H9 (cell line): Measurements from ENCODE around the gene SCAP. TPM values are rescaled to one million over a fixed set of nuclear protein-coding genes. Genes with fewer than 3 reads are reported as not detected.

ENCODE experiments used
- DNase-seq: peaks from one replicate; pipeline ENCODE4 v3.0.0-alpha.2; 2017
- H2AFZ ChIP-seq: one replicate; pipeline ENCODE4 v1.6.1; 2013; ENCODE audit warnings: mild to moderate bottlenecking, low read length, control low read depth, moderate library complexity
- H2AK5ac ChIP-seq: 2 replicates; pipeline ENCODE4 v1.6.1; 2013; ENCODE audit warnings: low read length, control low read depth, mixed read lengths; ENCODE audit not compliant: insufficient read length
- H2BK120ac ChIP-seq: one replicate; pipeline ENCODE4 v1.6.1; 2013; ENCODE audit warnings: low read depth, mild to moderate bottlenecking, low read length, control low read depth, inconsistent platforms; ENCODE audit not compliant: poor library complexity, severe bottlenecking
- H2BK12ac ChIP-seq: 2 replicates; pipeline ENCODE4 v1.6.1; 2013; ENCODE audit warnings: low read length, control low read depth, mixed read lengths, low read depth; ENCODE audit not compliant: insufficient read length
- H2BK15ac ChIP-seq: 2 replicates; pipeline ENCODE4 v1.6.1; 2013; ENCODE audit warnings: low read depth, low read length, control low read depth
- H2BK20ac ChIP-seq: one replicate; pipeline ENCODE4 v1.6.1; 2013; ENCODE audit warnings: low read depth, mild to moderate bottlenecking, low read length, control low read depth, inconsistent platforms; ENCODE audit not compliant: poor library complexity, severe bottlenecking
- H2BK5ac ChIP-seq: 2 replicates; pipeline ENCODE4 v1.6.1; 2013; ENCODE audit warnings: low read length, control low read depth, mixed read lengths; ENCODE audit not compliant: insufficient read length
- H3K14ac ChIP-seq: 2 replicates; pipeline ENCODE4 v1.6.1; 2013; ENCODE audit warnings: low read length, control low read depth; ENCODE audit not compliant: insufficient read depth
- H3K18ac ChIP-seq: 2 replicates; pipeline ENCODE4 v1.6.1; 2013; ENCODE audit warnings: low read depth, mild to moderate bottlenecking, mixed read lengths, low read length, control low read depth; ENCODE audit not compliant: insufficient read length
- H3K23ac ChIP-seq: 2 replicates; pipeline ENCODE4 v1.6.1; 2013; ENCODE audit warnings: low read length, control low read depth, mixed read lengths, low read depth; ENCODE audit not compliant: insufficient read length
- H3K23me2 ChIP-seq: 2 replicates; pipeline ENCODE4 v1.6.1; 2013; ENCODE audit warnings: low read depth, mild to moderate bottlenecking, mixed read lengths, low read length, control low read depth; ENCODE audit not compliant: insufficient read length, poor library complexity, severe bottlenecking
- H3K27ac ChIP-seq: 2 replicates; pipeline ENCODE4 v1.5.1; 2013; ENCODE audit warnings: low read length, control low read depth, mixed read lengths, low read depth; ENCODE audit not compliant: insufficient read length
- H3K27me3 ChIP-seq: 2 replicates; pipeline ENCODE4 v1.6.1; 2013; ENCODE audit warnings: low read length, control low read depth, inconsistent platforms; ENCODE audit not compliant: insufficient read depth
- H3K4ac ChIP-seq: 2 replicates; pipeline ENCODE4 v1.6.1; 2013; ENCODE audit warnings: low read depth, mild to moderate bottlenecking, control low read depth, inconsistent platforms, low read length, moderate library complexity
- H3K4me1 ChIP-seq: 2 replicates; pipeline ENCODE4 v1.6.1; 2013; ENCODE audit warnings: low read length, control low read depth, inconsistent platforms; ENCODE audit not compliant: insufficient read depth
- H3K4me2 ChIP-seq: 2 replicates; pipeline ENCODE4 v1.6.1; 2013; ENCODE audit warnings: low read length, control low read depth, mixed read lengths; ENCODE audit not compliant: insufficient read length, insufficient read depth
- H3K56ac ChIP-seq: 2 replicates; pipeline ENCODE4 v1.6.1; 2013; ENCODE audit warnings: low read depth, mild to moderate bottlenecking, mixed read lengths, low read length, control low read depth; ENCODE audit not compliant: insufficient read length
- H3K79me1 ChIP-seq: 2 replicates; pipeline ENCODE4 v1.6.1; 2013; ENCODE audit warnings: low read depth, mild to moderate bottlenecking, moderate library complexity, low read length, control low read depth, inconsistent platforms; ENCODE audit not compliant: insufficient read depth, poor library complexity, severe bottlenecking
- H3K79me2 ChIP-seq: 2 replicates; pipeline ENCODE4 v1.6.1; 2013; ENCODE audit warnings: low read length, control low read depth, inconsistent platforms; ENCODE audit not compliant: insufficient read depth
- H3K9ac ChIP-seq: 2 replicates; pipeline ENCODE4 v1.6.1; 2013; ENCODE audit warnings: low read length, control low read depth, mixed read lengths; ENCODE audit not compliant: insufficient read length; ENCODE audit errors: extremely low read depth
- H3K9me3 ChIP-seq: one replicate; pipeline ENCODE4 v1.6.1; 2013; ENCODE audit warnings: low read depth, low read length, inconsistent platforms; ENCODE audit not compliant: control insufficient read depth
- H3T11ph ChIP-seq: one replicate; pipeline ENCODE4 v1.6.1; 2013; ENCODE audit warnings: mild to moderate bottlenecking, low read length, control low read depth, inconsistent platforms
- H4K20me1 ChIP-seq: one replicate; pipeline ENCODE4 v1.6.1; 2013; ENCODE audit not compliant: control insufficient read depth, insufficient read length, insufficient read depth
- H4K5ac ChIP-seq: 2 replicates; pipeline ENCODE4 v1.6.1; 2013; ENCODE audit warnings: low read depth, mild to moderate bottlenecking, mixed read lengths, low read length, control low read depth; ENCODE audit not compliant: insufficient read length
- H4K8ac ChIP-seq: replicated peaks from 2 replicates; pipeline ENCODE4 v1.6.1; 2013; ENCODE audit warnings: low read length, control low read depth, mixed read lengths, low read depth; ENCODE audit not compliant: insufficient read length
- H4K91ac ChIP-seq: 2 replicates; pipeline ENCODE4 v1.6.1; 2013; ENCODE audit warnings: low read depth, mild to moderate bottlenecking, moderate library complexity, mixed read lengths, low read length, control low read depth; ENCODE audit not compliant: insufficient read length
- H3K27ac Mint-ChIP-seq, 3 experiments: 2 replicates in 2 of 3; 3 replicates in 1 of 3; pipeline ENCODE4 v1.8.0; 2020 to 2021; ENCODE audit warnings: mixed read lengths in 3 of 3, mild to moderate bottlenecking in 1 of 3, moderate library complexity in 1 of 3
- H3K27me3 Mint-ChIP-seq: 2 replicates; pipeline ENCODE4 v1.8.0; 2021; ENCODE audit warnings: low read depth, mild to moderate bottlenecking, moderate library complexity, mixed read lengths
- H3K36me3 Mint-ChIP-seq, 3 experiments: 2 replicates in 2 of 3; 3 replicates in 1 of 3; pipeline ENCODE4 v1.8.0; 2020 to 2021; ENCODE audit warnings: low read depth in 3 of 3, mixed read lengths in 3 of 3; ENCODE audit not compliant: insufficient read depth in 1 of 3
- H3K4me1 Mint-ChIP-seq, 2 experiments: 2 replicates each; pipeline ENCODE4 v1.8.0; 2020; ENCODE audit warnings: mixed read lengths in 2 of 2
- H3K4me3 Mint-ChIP-seq, 2 experiments: 2 replicates in 1 of 2; 3 replicates in 1 of 2; pipeline ENCODE4 v1.8.0; 2020 to 2021; ENCODE audit warnings: mild to moderate bottlenecking in 2 of 2, mixed read lengths in 2 of 2, moderate library complexity in 1 of 2
- H3K9me3 Mint-ChIP-seq, 2 experiments: 2 replicates in 1 of 2; 3 replicates in 1 of 2; pipeline ENCODE4 v1.8.0; 2020; ENCODE audit warnings: mild to moderate bottlenecking in 2 of 2, mixed read lengths in 2 of 2, moderate library complexity in 1 of 2
- WGBS: extraction: QIAGEN DNeasy Blood & Tissue Kit; methylation state at CpG from one replicate; pipeline ENCODE4 v1.1.7; 2013; ENCODE audit warnings: missing lambda C conversion rate, low lambda C conversion rate, mixed read lengths; ENCODE audit not compliant: insufficient read length; ENCODE audit errors: extremely low coverage; 5-methylcytosine and 5-hydroxymethylcytosine counted together
- total RNA-seq: library from RNA; stranded (reverse); gene quantifications from 2 replicates; pipeline ENCODE4 v1.2.1, GENCODE V29; 2021
- TF ChIP-seq, protein P1 (sequence below): fragments of 200-600 bp; sonication (generic); conservative IDR thresholded peaks from 3 replicates; pipeline ENCODE4 v1.8.0; 2021; ENCODE audit warnings: antibody characterized with exemption, mild to moderate bottlenecking

The SCAP gene
- total RNA-seq, 1 experiment from 2014 or later: 104 TPM

DNA sequence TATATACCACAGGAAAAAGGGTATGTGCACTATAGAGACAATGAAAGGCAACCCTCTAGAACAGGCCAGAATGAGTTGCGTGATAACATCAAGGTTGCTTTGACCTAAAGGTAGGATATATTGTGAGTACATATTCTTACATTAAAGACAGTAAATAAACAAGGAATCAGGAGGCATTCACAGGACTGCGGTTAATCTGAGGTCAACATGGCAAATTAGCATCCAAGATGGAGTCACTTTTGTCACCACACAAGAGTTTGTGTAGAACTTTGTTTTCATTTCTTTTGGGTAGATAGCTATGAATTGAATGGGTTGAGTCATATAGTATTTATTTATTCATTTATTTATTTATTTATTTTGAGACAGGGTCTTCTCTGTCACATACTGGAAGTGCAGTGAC lies 11.5 kb upstream of the SCAP start:
- no peak overlapping the region for H3K4me3 Mint-ChIP-seq
- H3K27me3 Mint-ChIP-seq: no peaks in the 10 kb centered on the region
- Histone ChIP-seq H3K27ac (no peak overlapping the region), H4K20me1 (no peaks in the 10 kb centered on the region), H2BK12ac (no peak overlapping the region), H3K56ac (no peak overlapping the region), H2AK5ac (no peak overlapping the region), H4K5ac (no peak overlapping the region), H3K14ac (no peak overlapping the region), H2AFZ (no peak overlapping the region), H3K79me1 (no peaks in the 10 kb centered on the region), H2BK5ac (no peak overlapping the region), H3K23ac (no peak overlapping the region), H3K4ac (no peak overlapping the region), H4K8ac (no peak overlapping the region), H3K9ac (no peak overlapping the region), H2BK20ac (no peak overlapping the region), H4K91ac (no peak overlapping the region), H3K4me1 (no peaks in the 10 kb centered on the region), H3K4me2 (no peak overlapping the region), H3T11ph (no peak overlapping the region), H3K9me3 (no peaks in the 10 kb centered on the region), H3K18ac (no peak overlapping the region), H2BK120ac (no peak overlapping the region), H3K79me2 (no peaks in the 10 kb centered on the region), H3K23me2 (no peaks in the 10 kb centered on the region), H2BK15ac (no peak overlapping the region), H3K27me3 (no peaks in the 10 kb centered on the region)
- H3K36me3 Mint-ChIP-seq: peaks cover 6 to 22% (median 8%) of the 10 kb centered on the region in 3 experiments; a peak in 6 of 7 replicates
- DNase-seq: no peak
- TF ChIP-seq, protein P1, sequence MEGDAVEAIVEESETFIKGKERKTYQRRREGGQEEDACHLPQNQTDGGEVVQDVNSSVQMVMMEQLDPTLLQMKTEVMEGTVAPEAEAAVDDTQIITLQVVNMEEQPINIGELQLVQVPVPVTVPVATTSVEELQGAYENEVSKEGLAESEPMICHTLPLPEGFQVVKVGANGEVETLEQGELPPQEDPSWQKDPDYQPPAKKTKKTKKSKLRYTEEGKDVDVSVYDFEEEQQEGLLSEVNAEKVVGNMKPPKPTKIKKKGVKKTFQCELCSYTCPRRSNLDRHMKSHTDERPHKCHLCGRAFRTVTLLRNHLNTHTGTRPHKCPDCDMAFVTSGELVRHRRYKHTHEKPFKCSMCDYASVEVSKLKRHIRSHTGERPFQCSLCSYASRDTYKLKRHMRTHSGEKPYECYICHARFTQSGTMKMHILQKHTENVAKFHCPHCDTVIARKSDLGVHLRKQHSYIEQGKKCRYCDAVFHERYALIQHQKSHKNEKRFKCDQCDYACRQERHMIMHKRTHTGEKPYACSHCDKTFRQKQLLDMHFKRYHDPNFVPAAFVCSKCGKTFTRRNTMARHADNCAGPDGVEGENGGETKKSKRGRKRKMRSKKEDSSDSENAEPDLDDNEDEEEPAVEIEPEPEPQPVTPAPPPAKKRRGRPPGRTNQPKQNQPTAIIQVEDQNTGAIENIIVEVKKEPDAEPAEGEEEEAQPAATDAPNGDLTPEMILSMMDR: no peak
- WGBS: no CpG with 5 or more reads among the region's 2 CpGs
- H3K9me3 Mint-ChIP-seq: peaks cover 0 to 3% of the 10 kb centered on the region in 2 experiments; a peak in 3 of 5 replicates
- H3K4me1 Mint-ChIP-seq: peaks cover 7% of the 10 kb centered on the region in 2 experiments
- H3K27ac Mint-ChIP-seq: no peak overlapping the region; a peak in 1 of 7 replicates
